Measurements from ENCODE around the gene SETD5. TPM values are rescaled to one million over a fixed set of nuclear protein-coding genes. Genes with fewer than 3 reads are reported as not detected.

The SETD5 gene
- total RNA-seq, 4 donors from 2014 or later, result 84.0 to 158 (median 114) TPM

- WGBS, 2 donors, result 91 to 96% methylated on average over 1 of the region's 1 CpG
- no peaks in the 10 kb centered on the region for H3K9me3 ChIP-seq
- intact Hi-C loops (cut with DNase I), result no loop called here
- TF ChIP-seq, protein P1, sequence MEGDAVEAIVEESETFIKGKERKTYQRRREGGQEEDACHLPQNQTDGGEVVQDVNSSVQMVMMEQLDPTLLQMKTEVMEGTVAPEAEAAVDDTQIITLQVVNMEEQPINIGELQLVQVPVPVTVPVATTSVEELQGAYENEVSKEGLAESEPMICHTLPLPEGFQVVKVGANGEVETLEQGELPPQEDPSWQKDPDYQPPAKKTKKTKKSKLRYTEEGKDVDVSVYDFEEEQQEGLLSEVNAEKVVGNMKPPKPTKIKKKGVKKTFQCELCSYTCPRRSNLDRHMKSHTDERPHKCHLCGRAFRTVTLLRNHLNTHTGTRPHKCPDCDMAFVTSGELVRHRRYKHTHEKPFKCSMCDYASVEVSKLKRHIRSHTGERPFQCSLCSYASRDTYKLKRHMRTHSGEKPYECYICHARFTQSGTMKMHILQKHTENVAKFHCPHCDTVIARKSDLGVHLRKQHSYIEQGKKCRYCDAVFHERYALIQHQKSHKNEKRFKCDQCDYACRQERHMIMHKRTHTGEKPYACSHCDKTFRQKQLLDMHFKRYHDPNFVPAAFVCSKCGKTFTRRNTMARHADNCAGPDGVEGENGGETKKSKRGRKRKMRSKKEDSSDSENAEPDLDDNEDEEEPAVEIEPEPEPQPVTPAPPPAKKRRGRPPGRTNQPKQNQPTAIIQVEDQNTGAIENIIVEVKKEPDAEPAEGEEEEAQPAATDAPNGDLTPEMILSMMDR (IDR thresholded peaks at IDR 0.05), result no peak
- TF ChIP-seq POLR2A (IDR thresholded peaks at IDR 0.05), result no peak
- no peak for DNase-seq
- no peak overlapping the region for H3K4me3 ChIP-seq (replicated peaks in 1 of 3)
- no peaks in the 10 kb centered on the region for H3K27me3 ChIP-seq
- peaks cover 53 to 70% of the 10 kb centered on the region in 2 donors for H3K36me3 ChIP-seq
- no peaks in the 10 kb centered on the region for H3K4me1 ChIP-seq
- H3K27ac ChIP-seq, result no peak overlapping the region
These were observed 52.7 kb downstream of the SETD5 start for GRCh38 chr3:9450126-9450525.

GRCh38 chr3:9450991-9451390, 53.6 kb downstream of the SETD5 start:
- H3K27me3 ChIP-seq, result no peaks in the 10 kb centered on the region
- intact Hi-C loops (cut with DNase I), result no loop called here
- no peak for DNase-seq
- peaks cover 50 to 72% of the 10 kb centered on the region in 2 donors for H3K36me3 ChIP-seq
- H3K4me1 ChIP-seq, result no peaks in the 10 kb centered on the region
- H3K27ac ChIP-seq, result no peak overlapping the region
- no peak for TF ChIP-seq POLR2A (IDR thresholded peaks at IDR 0.05)
- TF ChIP-seq, protein P1 (IDR thresholded peaks at IDR 0.05), result no peak
- H3K9me3 ChIP-seq, result no peaks in the 10 kb centered on the region
- no peak overlapping the region for H3K4me3 ChIP-seq (replicated peaks in 1 of 3)
- 94 to 99% methylated on average over 2 of the region's 2 CpGs for WGBS, 2 donors

DNA sequence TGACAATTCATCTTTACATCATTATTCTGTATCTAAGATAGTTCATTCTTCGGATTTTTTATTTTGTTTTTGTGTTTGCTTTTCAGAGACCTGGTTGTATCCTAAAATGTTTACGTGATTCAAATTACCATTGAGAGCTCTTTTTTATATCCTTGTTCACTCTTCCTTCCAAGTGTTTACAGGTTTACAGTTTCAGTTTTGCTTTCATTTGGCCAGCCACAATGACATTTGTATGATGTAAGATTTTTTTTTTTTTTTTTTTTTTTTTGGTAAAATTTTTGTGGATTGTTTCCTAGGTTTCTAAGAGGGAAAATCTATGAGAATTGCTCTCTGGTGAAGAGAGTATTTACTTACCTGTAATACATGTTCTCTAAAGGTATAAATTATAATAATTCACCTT, 55.0 kb downstream of the SETD5 start:
- H3K27me3 ChIP-seq, result no peaks in the 10 kb centered on the region
- no peak overlapping the region for H3K27ac ChIP-seq
- no peak overlapping the region for H3K4me3 ChIP-seq (replicated peaks in 1 of 3)
- H3K4me1 ChIP-seq, result no peaks in the 10 kb centered on the region
- TF ChIP-seq, protein P1 (IDR thresholded peaks at IDR 0.05), result no peak
- TF ChIP-seq POLR2A (IDR thresholded peaks at IDR 0.05), result no peak
- intact Hi-C loops (cut with DNase I), result no loop called here
- DNase-seq, result no peak
- 87 to 89% methylated on average over 2 of the region's 2 CpGs for WGBS, 2 donors
- no peaks in the 10 kb centered on the region for H3K9me3 ChIP-seq
- peaks cover 49 to 61% of the 10 kb centered on the region in 2 donors for H3K36me3 ChIP-seq

- Histone ChIP-seq H3K27me3 (no peaks in the 10 kb centered on the region), H3K27ac (no peak overlapping the region), H3K4me3 (replicated peaks in 1 of 3) (no peak overlapping the region), H3K36me3 (peaks cover 41 to 57% of the 10 kb centered on the region in 2 donors), H3K9me3 (no peaks in the 10 kb centered on the region), H3K4me1 (no peaks in the 10 kb centered on the region)
- intact Hi-C loops (cut with DNase I), result no loop called here
- 95% methylated on average over 1 of the region's 1 CpG for WGBS, 2 donors
- DNase-seq, result no peak
- TF ChIP-seq, protein P1 (IDR thresholded peaks at IDR 0.05), result no peak
- no peak for TF ChIP-seq POLR2A (IDR thresholded peaks at IDR 0.05)
These were observed 58.2 kb downstream of the SETD5 start for GRCh38 chr3:9455596-9456131.

DNA sequence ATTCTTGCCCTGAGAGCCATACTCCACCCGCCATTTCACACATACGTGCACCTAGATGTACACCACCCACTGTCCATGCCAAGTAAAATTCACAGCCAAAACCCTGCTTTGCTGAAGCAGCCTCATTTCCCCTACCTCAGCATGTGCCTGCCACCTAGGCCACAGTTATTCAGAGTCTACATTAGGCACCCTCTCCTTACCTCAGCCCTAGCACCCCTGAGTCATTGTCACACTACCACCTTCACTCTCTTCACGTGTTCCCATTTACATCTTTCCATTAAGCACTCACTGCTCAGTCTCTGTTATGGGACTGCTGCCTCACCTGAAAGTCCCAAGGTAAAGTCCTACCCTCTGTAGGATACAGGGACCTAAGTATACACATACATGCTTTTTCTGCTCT, 70.0 kb downstream of the SETD5 start:
- Histone ChIP-seq H3K36me3 (peaks cover 87% of the 10 kb centered on the region in 2 donors), H3K27ac (no peak overlapping the region), H3K27me3 (no peaks in the 10 kb centered on the region), H3K4me3 (replicated peaks in 1 of 3) (no peak overlapping the region), H3K4me1 (no peaks in the 10 kb centered on the region), H3K9me3 (no peaks in the 10 kb centered on the region)
- intact Hi-C loops (cut with DNase I), result no loop called here
- DNase-seq, result no peak
- TF ChIP-seq, protein P1 (IDR thresholded peaks at IDR 0.05), result no peak
- 91 to 95% methylated on average over 3 of the region's 3 CpGs for WGBS, 2 donors
